Neural crest cell (in vitro differentiated cells): ENCODE data around the gene MYBPC2. TPM values are rescaled to one million over a fixed set of nuclear protein-coding genes. Genes with fewer than 3 reads are reported as not detected.
"Not testable (repeated sequence)": the region's sequence is repeated elsewhere in the genome, so short reads cannot be mapped to it uniquely, and the experiment has no call there.

ENCODE experiments used
- DNase-seq: peaks from one replicate; pipeline ENCODE4 v3.0.0; 2021; ENCODE audit warnings: low read depth, mixed read lengths, low spot score
- H3K27ac Mint-ChIP-seq: one replicate; pipeline ENCODE4 v1.8.0; 2021; ENCODE audit warnings: mild to moderate bottlenecking, mixed read lengths; ENCODE audit not compliant: unreplicated experiment
- H3K27me3 Mint-ChIP-seq: 2 replicates; pipeline ENCODE4 v1.8.0; 2021; ENCODE audit warnings: low read depth, mild to moderate bottlenecking, mixed read lengths
- H3K36me3 Mint-ChIP-seq: 2 replicates; pipeline ENCODE4 v1.8.0; 2021; ENCODE audit warnings: low read depth, mild to moderate bottlenecking, mixed read lengths
- H3K4me1 Mint-ChIP-seq: 2 replicates; pipeline ENCODE4 v1.8.0; 2021; ENCODE audit warnings: mixed read lengths
- H3K4me3 Mint-ChIP-seq: one replicate; pipeline ENCODE4 v1.8.0; 2021; ENCODE audit warnings: mild to moderate bottlenecking, mixed read lengths
- H3K9me3 Mint-ChIP-seq: 2 replicates; pipeline ENCODE4 v1.8.0; 2021; ENCODE audit warnings: mixed read lengths
- total RNA-seq: library from RNA; stranded (reverse); gene quantifications from 2 replicates; pipeline ENCODE4 v1.2.1, GENCODE V29; 2021
- TF ChIP-seq, protein P1 (sequence below): fragments of 200-600 bp; sonication (generic); conservative IDR thresholded peaks from 2 replicates; pipeline ENCODE4 v1.5.0; 2021; ENCODE audit warnings: antibody characterized with exemption, mild to moderate bottlenecking

Gene MYBPC2
- total RNA-seq, 1 donor from 2014 or later: not detected

DNA sequence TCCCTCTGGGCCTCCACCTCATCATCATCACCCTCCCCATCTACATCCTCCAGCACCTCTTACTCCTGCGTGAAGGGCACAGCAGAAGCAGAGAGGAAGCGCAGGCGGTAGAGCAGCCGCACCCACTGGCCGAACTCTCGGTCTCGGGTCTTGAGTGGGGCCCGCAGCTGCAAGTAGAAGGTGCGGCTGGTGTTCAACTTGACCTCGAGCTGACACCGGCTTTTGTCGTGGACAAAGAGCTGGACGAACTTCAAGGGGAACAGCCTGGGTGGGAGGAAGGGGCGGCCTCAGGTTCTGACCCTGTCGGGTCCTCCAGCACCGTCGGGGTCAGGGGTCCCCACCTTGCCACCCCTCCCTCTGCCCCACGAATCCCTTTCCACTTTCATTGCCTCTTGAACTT, 34.9 kb downstream of the MYBPC2 start:
- H3K9me3 Mint-ChIP-seq: no peaks in the 10 kb centered on the region
- TF ChIP-seq, protein P1, sequence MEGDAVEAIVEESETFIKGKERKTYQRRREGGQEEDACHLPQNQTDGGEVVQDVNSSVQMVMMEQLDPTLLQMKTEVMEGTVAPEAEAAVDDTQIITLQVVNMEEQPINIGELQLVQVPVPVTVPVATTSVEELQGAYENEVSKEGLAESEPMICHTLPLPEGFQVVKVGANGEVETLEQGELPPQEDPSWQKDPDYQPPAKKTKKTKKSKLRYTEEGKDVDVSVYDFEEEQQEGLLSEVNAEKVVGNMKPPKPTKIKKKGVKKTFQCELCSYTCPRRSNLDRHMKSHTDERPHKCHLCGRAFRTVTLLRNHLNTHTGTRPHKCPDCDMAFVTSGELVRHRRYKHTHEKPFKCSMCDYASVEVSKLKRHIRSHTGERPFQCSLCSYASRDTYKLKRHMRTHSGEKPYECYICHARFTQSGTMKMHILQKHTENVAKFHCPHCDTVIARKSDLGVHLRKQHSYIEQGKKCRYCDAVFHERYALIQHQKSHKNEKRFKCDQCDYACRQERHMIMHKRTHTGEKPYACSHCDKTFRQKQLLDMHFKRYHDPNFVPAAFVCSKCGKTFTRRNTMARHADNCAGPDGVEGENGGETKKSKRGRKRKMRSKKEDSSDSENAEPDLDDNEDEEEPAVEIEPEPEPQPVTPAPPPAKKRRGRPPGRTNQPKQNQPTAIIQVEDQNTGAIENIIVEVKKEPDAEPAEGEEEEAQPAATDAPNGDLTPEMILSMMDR: no peak
- peaks cover 20% of the 10 kb centered on the region for H3K4me1 Mint-ChIP-seq
- H3K4me3 Mint-ChIP-seq: no peak overlapping the region
- H3K36me3 Mint-ChIP-seq: no peaks in the 10 kb centered on the region
- DNase-seq: no peak
- no peak overlapping the region for H3K27ac Mint-ChIP-seq
- no peaks in the 10 kb centered on the region for H3K27me3 Mint-ChIP-seq

DNA sequence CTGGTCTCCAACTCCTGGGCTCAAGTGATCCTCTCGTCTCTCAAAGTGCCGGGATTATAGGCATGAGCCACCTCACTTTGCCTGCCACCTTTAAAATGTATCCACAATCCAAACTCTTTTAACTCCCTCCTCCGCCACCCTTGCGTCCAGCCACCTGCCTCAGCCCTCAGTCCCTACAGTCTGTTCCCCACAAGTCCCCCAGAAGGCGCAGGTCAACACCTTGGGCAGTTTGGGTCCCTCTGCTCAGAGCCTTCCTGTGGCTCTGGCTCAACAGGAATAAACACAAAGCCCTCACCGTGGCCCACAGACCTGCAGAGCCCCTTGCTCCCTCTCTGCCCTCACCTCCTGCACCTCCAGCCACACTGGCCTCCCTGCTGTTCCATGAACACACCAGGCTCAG, 36.1 kb downstream of the MYBPC2 start:
- TF ChIP-seq, protein P1: no peak
- Mint-ChIP-seq H3K9me3 (no peaks in the 10 kb centered on the region), H3K27ac (peak overlapping the region; percentile 89), H3K27me3 (no peaks in the 10 kb centered on the region), H3K36me3 (no peaks in the 10 kb centered on the region), H3K4me3 (no peak overlapping the region), H3K4me1 (peaks cover 20% of the 10 kb centered on the region)
- no peak for DNase-seq

DNA sequence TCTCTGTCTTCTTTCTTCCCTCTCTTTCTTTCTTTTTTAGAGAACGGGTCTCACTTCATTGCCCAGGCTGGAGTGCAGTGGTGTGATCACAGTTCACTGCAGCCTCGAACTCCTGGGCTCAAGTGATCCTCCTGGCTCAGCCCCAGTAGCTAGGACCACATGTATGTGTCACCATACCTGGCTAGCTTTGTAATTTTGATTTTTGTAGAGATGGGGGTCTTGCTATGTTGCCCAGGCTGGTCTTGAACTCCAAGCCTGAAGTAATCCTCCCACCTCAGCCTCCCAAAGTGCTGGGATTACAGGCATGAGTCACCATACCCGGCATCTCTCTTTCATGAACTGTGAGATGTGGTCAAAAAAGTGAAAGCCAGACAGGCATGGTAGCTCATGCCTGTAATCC, 40.6 kb downstream of the MYBPC2 start:
- not testable (repeated sequence) for H3K27me3 Mint-ChIP-seq, DNase-seq, H3K4me3 Mint-ChIP-seq, H3K27ac Mint-ChIP-seq, H3K9me3 Mint-ChIP-seq
- peaks cover 17% of the 10 kb centered on the region for H3K4me1 Mint-ChIP-seq
- H3K36me3 Mint-ChIP-seq: peaks cover 15% of the 10 kb centered on the region

DNA sequence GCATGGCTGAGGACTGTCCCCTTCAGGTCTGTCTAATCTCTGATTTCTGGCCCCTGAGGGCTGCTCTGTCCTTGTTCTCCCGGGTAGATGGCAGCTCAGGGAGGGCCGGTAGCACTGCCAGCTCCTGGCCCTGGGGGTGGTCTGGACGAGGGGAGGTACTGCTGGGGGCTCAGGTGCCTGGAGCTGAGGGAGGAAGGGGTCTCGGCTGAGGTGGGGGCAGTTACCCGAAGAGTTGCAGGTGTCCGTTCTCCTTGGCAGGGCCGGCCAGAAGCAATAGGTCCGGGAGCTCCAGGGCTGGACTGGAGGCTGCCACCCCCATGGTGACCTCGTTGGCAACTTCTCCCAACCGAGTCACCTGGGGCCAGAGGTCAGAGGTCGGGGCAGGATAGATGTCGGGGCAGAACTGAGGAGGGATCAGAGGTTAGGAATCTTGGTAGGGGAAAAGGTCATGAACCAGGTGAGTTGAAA, 42.4 kb downstream of the MYBPC2 start:
- DNase-seq: no peak
- Mint-ChIP-seq H3K27me3 (peaks cover 8% of the 10 kb centered on the region), H3K9me3 (peaks cover 3% of the 10 kb centered on the region), H3K4me1 (peaks cover 14% of the 10 kb centered on the region), H3K27ac (no peak overlapping the region), H3K36me3 (peaks cover 22% of the 10 kb centered on the region), H3K4me3 (peak overlapping the region; percentile 79)
- TF ChIP-seq, protein P1: no peak

DNA sequence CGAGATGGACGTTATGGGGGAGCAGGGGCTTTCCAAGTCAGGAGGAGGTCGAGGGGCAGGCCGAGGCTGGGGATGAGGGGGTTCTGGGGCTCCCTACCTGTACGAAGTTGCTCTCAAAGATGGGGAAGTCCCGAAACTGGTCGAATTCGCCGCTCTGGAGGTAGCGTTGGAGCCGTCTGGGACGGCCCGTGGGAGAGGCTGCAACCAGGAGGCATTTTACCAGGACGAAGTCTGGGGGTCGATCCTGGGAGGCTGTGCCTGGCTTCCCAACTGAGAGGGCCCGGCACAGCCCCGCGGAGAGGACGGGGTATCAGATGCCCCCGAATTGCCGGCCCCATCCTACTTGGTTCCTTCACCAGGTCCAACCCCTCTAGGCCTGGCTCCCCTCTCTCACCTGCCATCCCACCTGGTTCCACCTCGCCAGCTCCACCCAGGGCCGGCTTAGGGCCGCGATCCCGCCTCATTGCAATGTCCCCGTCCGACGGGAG, 43.1 kb downstream of the MYBPC2 start:
- Mint-ChIP-seq H3K36me3 (peaks cover 22% of the 10 kb centered on the region), H3K9me3 (peaks cover 3% of the 10 kb centered on the region), H3K4me1 (peaks cover 14% of the 10 kb centered on the region), H3K27ac (peak overlapping the region; percentile 27), H3K27me3 (peaks cover 8% of the 10 kb centered on the region), H3K4me3 (peak overlapping the region; percentile 97)
- TF ChIP-seq, protein P1: no peak
- no peak for DNase-seq

DNA sequence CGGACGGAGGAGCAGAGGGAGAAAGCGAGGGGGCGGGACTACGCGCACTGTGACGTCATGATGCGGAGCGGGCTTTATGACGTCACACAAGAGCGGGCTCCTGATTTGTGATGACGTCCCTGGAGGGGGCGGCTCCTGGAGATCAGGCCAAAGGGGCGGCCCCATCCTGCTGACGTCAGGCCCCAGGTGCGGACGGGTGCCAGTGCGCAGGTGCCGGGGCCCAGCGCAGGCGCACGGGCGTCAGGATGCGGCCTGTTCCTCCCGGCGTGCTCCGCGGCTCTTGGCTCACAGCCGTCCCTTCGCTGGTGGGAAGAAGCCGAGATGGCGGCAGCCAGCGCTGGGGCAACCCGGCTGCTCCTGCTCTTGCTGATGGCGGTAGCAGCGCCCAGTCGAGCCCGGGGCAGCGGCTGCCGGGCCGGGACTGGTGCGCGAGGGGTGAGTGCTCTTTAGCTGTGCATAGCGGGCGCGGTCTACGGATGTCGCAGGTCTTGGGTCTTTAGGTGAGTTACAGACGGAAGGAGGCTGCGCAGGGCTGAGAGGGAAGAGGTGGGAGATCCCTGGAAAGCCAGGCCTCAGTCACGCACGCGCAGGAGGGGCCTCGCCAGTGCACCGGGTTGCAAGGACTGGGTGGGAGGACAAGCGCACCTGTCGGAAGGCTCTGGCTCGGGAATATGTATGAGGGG, 43.7 kb downstream of the MYBPC2 start, which contains the start of the genes EMC10 and GARIN5A:
Gene EMC10, plus strand, starts transcription at position 284 of the 683 bp plus-strand sequence. Its CDS starts 38 bp downstream, at position 322.
Gene GARIN5A, minus strand, starts transcription at position 625 of the 683 bp plus-strand sequence. Its CDS starts 460 bp downstream, at position 165.
- Mint-ChIP-seq H3K9me3 (peaks cover 3% of the 10 kb centered on the region), H3K4me3 (peak within 1 kb of the TSS; percentile 97), H3K4me1 (peaks cover 14% of the 10 kb centered on the region), H3K27me3 (peaks cover 8% of the 10 kb centered on the region), H3K27ac (peak within 1 kb of the TSS; percentile 98), H3K36me3 (peaks cover 25% of the 10 kb centered on the region)
- TF ChIP-seq, protein P1: no peak
- DNase-seq: peak; percentile 82
